Suprapubic skin (tissue), 4 donors: ENCODE data around the gene IFT27.

Experiments used
- EP300 ChIP-seq: sonication (generic); formaldehyde crosslinking; IDR thresholded peaks from one replicate; pipeline ENCODE4 v1.6.1; 2017; ENCODE audit warnings: antibody characterized with exemption
- POLR2A ChIP-seq, 2 donors: fragments of 450-650 bp; IDR thresholded peaks; one replicate each; pipeline ENCODE4 v1.6.1; 2017; ENCODE audit warnings: antibody characterized with exemption in 2 of 2, mild to moderate bottlenecking in 2 of 2, moderate library complexity in 2 of 2
- POLR2AphosphoS5 ChIP-seq, 3 donors: sonication (generic); formaldehyde crosslinking; IDR thresholded peaks; one replicate each; pipeline ENCODE4 v1.6.1; 2017; ENCODE audit warnings: antibody characterized with exemption in 3 of 3
- TF ChIP-seq, protein P1 (sequence below), 2 donors: fragments of 200-600 bp in 1 of 2; fragments of 450-650 bp in 1 of 2; sonication (generic) in 1 of 2; IDR thresholded peaks; one replicate each; pipeline ENCODE4 v1.5.1; 2016 to 2019; ENCODE audit warnings: antibody characterized with exemption in 2 of 2, mild to moderate bottlenecking in 1 of 2, moderate library complexity in 1 of 2

DNA sequence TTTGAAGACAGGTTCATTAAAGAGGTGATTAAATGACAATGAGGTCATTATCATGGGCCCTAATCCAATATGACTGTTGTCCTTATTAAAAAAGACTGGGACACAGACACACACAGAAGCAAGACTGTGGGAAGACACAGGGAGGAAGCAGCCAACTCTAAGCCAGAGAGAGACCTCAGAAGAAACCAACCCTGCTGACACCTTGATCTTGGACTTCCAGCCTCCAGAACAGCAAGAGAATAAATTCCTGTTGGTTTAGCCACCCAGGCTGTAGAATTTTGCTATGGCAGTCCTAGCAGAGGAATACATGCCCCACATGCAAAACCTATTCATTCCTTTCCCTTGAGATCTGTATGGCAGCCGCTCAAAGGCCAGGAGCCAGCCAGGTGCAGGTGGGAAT lies 36.7 kb downstream of the IFT27 start:
- TF ChIP-seq POLR2A (IDR thresholded peaks at IDR 0.05) (no peak), POLR2AphosphoS5 (IDR thresholded peaks at IDR 0.05) (no peak), EP300 (no peak)
- TF ChIP-seq, protein P1, sequence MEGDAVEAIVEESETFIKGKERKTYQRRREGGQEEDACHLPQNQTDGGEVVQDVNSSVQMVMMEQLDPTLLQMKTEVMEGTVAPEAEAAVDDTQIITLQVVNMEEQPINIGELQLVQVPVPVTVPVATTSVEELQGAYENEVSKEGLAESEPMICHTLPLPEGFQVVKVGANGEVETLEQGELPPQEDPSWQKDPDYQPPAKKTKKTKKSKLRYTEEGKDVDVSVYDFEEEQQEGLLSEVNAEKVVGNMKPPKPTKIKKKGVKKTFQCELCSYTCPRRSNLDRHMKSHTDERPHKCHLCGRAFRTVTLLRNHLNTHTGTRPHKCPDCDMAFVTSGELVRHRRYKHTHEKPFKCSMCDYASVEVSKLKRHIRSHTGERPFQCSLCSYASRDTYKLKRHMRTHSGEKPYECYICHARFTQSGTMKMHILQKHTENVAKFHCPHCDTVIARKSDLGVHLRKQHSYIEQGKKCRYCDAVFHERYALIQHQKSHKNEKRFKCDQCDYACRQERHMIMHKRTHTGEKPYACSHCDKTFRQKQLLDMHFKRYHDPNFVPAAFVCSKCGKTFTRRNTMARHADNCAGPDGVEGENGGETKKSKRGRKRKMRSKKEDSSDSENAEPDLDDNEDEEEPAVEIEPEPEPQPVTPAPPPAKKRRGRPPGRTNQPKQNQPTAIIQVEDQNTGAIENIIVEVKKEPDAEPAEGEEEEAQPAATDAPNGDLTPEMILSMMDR (IDR thresholded peaks at IDR 0.05): no peak
